Psoas muscle (tissue), 8 donors: ENCODE results near the gene CERS6. TPM values are rescaled to one million over a fixed set of nuclear protein-coding genes. Genes with fewer than 3 reads are reported as not detected.
"Not testable (repeated sequence)": the region's sequence is repeated elsewhere in the genome, so short reads cannot be mapped to it uniquely, and the experiment has no call there.

Experiments
- ATAC-seq, 4 donors: fragments of 200-7000 bp; cut with Tn5 transposase; one replicate each; pipeline ENCODE4 v1.9.1; 2020; ENCODE audit warnings: moderate library complexity in 3 of 4, mild to moderate bottlenecking in 2 of 4
- DNase-seq, 2 donors: peaks; one replicate each; pipeline ENCODE4 v3.0.0-alpha.2; 2020
- H3K27ac ChIP-seq: fragments of 200-600 bp; one replicate; pipeline ENCODE4 v1.8.0; 2022
- H3K27me3 ChIP-seq, 3 donors: fragments of 200-600 bp in 1 of 3; one replicate each; pipeline versions ENCODE4 v1.6.1 to v1.8.0; 2013 to 2022; ENCODE audit warnings: low read length in 2 of 3, mild to moderate bottlenecking in 2 of 3, moderate library complexity in 1 of 3; ENCODE audit not compliant: insufficient read depth in 3 of 3
- H3K36me3 ChIP-seq, 2 donors: fragments of 200-600 bp in 1 of 2; one replicate each; pipeline versions ENCODE4 v1.6.1 to v1.8.0; 2013 to 2022; ENCODE audit warnings: low read depth in 1 of 2, mild to moderate bottlenecking in 1 of 2, moderate library complexity in 1 of 2; ENCODE audit not compliant: insufficient read depth in 1 of 2
- H3K4me1 ChIP-seq: fragments of 200-600 bp; one replicate; pipeline ENCODE4 v1.8.0; 2022
- H3K4me3 ChIP-seq: fragments of 200-600 bp; one replicate; pipeline ENCODE4 v1.8.0; 2022; ENCODE audit warnings: mild to moderate bottlenecking
- H3K9me3 ChIP-seq: fragments of 200-600 bp; one replicate; pipeline ENCODE4 v1.8.0; 2022
- WGBS, 3 donors: extraction: QIAGEN DNeasy Blood & Tissue Kit; methylation state at CpG; one replicate each; pipeline versions ENCODE4 v1.1.6 to v1.1.7; 2013; 5-methylcytosine and 5-hydroxymethylcytosine counted together
- intact Hi-C, 2 donors: fragments of 100-400 bp; cut with DNase I; formaldehyde crosslinking; loops; one replicate each; pipeline versions ENCODE4 v1.11.0 to v1.14.2; 2022
- polyA plus RNA-seq, 3 donors: library from polyadenylated mRNA; stranded (reverse); fragments of 200-250 nt; gene quantifications; one replicate each; pipeline ENCODE4 v1.2.3, GENCODE V29; 2013
- total RNA-seq, 4 donors: library from RNA; stranded (reverse); fragmentation: NEBNext Ultra II Directional in 2 of 4; extraction: Animal tissue kit (Norgen Biotek cat#: 25700) in 2 of 4; gene quantifications; one replicate each; pipeline versions ENCODE4 v1.2.1 to v1.2.4, GENCODE V29; 2021 to 2023
- TF ChIP-seq, protein P1 (sequence below): fragments of 200-600 bp; IDR thresholded peaks from one replicate; pipeline ENCODE4 v1.8.0; 2022; ENCODE audit warnings: antibody characterized with exemption
- donor health status: healthy with polysubstance abuse.
- donor health status: DM: no; HTN: no; CAD: no; lungs with moderate emphysema.
- donor health status: Bipolar disorder and iron deficiency.
- donor health status: healthy.
- donor health status: DM: yes; HTN: yes; CAD: no.
- donor health status: DM: no; HTN: no; CAD: no.
- donor health status: DM: no; HTN: no; CAD: no.
- donor health status: DM: yes; HTN: yes; CAD: no.

Gene CERS6
- total and polyA plus RNA-seq, 7 donors = 4.8 to 18.1 (median 11.2) TPM

DNA sequence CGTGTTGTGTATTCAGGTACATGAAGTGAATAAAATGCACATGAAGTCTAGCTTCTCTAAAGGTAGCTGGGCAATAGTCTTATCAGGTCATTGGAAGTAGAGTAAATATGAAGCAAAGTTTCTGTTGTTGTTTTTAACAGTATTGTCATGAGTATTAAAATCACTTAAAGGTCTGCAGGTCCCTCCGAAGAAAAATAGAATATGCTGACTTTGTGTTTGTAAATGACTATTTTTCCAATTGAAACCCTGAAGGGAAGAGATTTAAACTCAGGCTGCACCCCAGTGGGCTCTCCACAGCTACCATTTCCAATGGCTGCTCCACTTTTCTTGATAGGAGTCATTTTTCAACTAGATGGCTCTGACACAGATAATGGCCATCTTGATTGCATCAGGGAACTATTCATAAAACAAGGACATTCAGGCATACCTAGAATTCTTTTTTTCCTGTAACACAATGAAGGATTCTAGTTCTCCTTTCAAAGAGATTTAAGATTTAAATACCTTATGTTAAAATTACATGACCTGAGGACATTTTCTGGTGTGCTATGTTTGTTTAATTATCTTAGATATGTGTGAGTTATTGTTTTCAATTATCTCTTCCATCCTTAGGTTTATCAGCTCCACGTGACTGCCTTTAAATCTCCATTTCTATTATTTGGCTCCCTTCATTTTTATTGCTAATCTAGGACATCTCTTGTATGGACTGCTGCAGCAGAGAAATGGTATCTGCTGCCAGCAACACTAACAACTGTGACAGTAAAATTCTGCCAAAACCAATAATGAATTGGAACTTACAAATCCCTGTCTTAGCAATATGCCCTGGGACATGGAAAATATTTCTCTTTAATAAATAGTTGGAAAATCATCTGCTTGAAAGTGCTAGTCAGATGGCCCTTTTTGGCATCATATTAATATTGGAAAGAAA lies 197.2 kb downstream of the CERS6 start:
- Histone ChIP-seq H3K4me3 (no peak overlapping the region), H3K27me3 (no peaks in the 10 kb centered on the region), H3K27ac (no peak overlapping the region), H3K36me3 (no peaks in the 10 kb centered on the region), H3K4me1 (peaks cover 18% of the 10 kb centered on the region), H3K9me3 (no peaks in the 10 kb centered on the region)
- ATAC-seq = no peak
- WGBS, 3 donors = 65 to 80% (median 79%) methylated on average over 3 of the region's 3 CpGs
- TF ChIP-seq, protein P1, sequence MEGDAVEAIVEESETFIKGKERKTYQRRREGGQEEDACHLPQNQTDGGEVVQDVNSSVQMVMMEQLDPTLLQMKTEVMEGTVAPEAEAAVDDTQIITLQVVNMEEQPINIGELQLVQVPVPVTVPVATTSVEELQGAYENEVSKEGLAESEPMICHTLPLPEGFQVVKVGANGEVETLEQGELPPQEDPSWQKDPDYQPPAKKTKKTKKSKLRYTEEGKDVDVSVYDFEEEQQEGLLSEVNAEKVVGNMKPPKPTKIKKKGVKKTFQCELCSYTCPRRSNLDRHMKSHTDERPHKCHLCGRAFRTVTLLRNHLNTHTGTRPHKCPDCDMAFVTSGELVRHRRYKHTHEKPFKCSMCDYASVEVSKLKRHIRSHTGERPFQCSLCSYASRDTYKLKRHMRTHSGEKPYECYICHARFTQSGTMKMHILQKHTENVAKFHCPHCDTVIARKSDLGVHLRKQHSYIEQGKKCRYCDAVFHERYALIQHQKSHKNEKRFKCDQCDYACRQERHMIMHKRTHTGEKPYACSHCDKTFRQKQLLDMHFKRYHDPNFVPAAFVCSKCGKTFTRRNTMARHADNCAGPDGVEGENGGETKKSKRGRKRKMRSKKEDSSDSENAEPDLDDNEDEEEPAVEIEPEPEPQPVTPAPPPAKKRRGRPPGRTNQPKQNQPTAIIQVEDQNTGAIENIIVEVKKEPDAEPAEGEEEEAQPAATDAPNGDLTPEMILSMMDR = no peak
- intact Hi-C loops = no loop called here
- no peak for DNase-seq

DNA sequence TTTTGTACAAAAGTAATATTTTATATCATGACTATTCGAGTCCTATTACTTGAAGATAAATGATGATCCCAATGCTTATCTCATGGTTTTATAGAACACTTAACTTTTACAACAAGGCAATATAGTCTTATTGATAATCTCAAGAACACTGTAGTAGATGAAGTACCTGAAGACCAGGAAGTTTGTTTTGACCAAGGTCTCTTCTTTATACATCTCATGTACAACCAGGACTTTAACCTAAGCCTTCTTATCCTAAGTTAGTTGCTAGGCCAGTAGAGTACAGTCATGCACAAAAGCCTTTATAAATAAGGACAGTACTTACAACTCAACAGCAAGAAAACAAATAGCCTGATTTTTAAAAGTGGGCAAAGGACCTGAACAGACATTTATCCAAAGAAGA lies 198.6 kb downstream of the CERS6 start:
- WGBS, 3 donors = 90 to 100% (median 100%) methylated on average over 1 of the region's 1 CpG
- no peak overlapping the region for H3K4me3 ChIP-seq
- no peaks in the 10 kb centered on the region for H3K9me3 ChIP-seq
- H3K27ac ChIP-seq = no peak overlapping the region
- ATAC-seq (no peak), DNase-seq (no peak)
- TF ChIP-seq, protein P1 = no peak
- intact Hi-C loops = no loop called here
- no peaks in the 10 kb centered on the region for H3K36me3 ChIP-seq
- H3K27me3 ChIP-seq = no peaks in the 10 kb centered on the region
- H3K4me1 ChIP-seq = peaks cover 3% of the 10 kb centered on the region

GRCh38 chr2:168655207-168655606 lies 199.1 kb downstream of the CERS6 start:
- no peak for ATAC-seq

DNA sequence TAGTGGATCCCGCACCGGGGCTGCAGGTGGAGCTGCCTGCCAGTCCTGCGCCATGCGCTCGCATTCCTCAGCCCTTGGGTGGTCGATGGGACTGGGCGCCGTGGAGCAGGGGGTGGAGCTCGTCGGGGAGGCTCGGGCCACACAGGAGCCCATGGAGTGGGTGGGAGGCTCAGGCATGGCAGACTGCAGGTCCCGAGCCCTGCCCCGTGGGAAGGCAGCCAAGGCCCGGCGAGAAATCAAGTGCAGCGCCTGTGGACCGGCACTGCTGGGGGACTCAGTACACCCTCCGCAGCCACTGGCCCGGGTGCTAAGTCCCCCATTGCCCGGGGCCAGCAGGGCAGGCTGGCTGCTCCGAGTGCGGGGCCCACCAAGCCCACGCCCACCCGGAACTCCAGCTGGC lies 201.3 kb downstream of the CERS6 start:
- WGBS, 3 donors = 93 to 98% (median 95%) methylated on average over 6 to 22 of the region's 24 CpGs
- H3K4me1 ChIP-seq, ATAC-seq, intact Hi-C loops, H3K27ac ChIP-seq, H3K9me3 ChIP-seq, H3K36me3 ChIP-seq, DNase-seq, H3K27me3 ChIP-seq, H3K4me3 ChIP-seq: not testable (repeated sequence)

More at GRCh38 chr2:168655207-168655606, 199.1 kb downstream of the CERS6 start:
- WGBS, 3 donors = 95 to 98% (median 97%) methylated on average over 1 of the region's 1 CpG
- intact Hi-C loops = no loop called here
- Histone ChIP-seq H3K4me1 (no peaks in the 10 kb centered on the region), H3K27me3 (no peaks in the 10 kb centered on the region), H3K36me3 (no peaks in the 10 kb centered on the region), H3K4me3 (no peak overlapping the region), H3K27ac (no peak overlapping the region), H3K9me3 (no peaks in the 10 kb centered on the region)
- TF ChIP-seq, protein P1 = no peak
- DNase-seq = no peak

DNA sequence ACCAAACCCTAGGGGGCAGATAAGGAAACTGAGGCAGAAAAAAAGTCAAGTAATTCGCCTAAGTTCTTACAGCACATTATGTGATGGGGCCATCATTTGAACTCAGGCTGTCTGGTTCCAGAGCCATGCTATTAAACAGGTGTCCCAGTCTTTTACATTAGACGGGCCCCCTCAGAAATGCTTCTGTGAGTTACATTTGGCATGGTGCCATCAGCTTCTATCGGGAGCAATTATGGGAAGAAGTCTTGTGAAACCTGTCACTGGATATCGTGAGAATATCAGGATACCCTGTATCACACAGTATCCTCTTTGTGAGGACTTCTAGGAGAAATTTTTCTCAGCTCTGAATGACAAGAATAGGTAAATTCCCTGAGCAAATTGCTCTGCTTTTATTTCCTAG lies 202.6 kb downstream of the CERS6 start:
- H3K4me3 ChIP-seq = no peak overlapping the region
- ATAC-seq (no peak), DNase-seq (no peak)
- no peak overlapping the region for H3K27ac ChIP-seq
- peaks cover 9% of the 10 kb centered on the region for H3K4me1 ChIP-seq
- no peaks in the 10 kb centered on the region for H3K36me3 ChIP-seq
- H3K27me3 ChIP-seq = no peaks in the 10 kb centered on the region
- no peaks in the 10 kb centered on the region for H3K9me3 ChIP-seq
- 59 to 65% (median 63%) methylated on average over 4 of the region's 4 CpGs for WGBS, 3 donors
- TF ChIP-seq, protein P1 = no peak
- intact Hi-C loops = no loop called here
